Testis (tissue), 2 donors: ENCODE results near the gene NUDT22.

ENCODE experiments used
- CTCF ChIP-seq, 3 experiments: fragments of 450-650 bp in 2 of 3; fragments of 200-600 bp in 1 of 3; sonication (generic) in 1 of 3; IDR thresholded peaks; one replicate each; pipeline ENCODE4 v1.5.1; 2016 to 2019; ENCODE audit warnings: antibody characterized with exemption in 3 of 3, mild to moderate bottlenecking in 2 of 3, moderate library complexity in 1 of 3
- POLR2A ChIP-seq: fragments of 450-650 bp; IDR thresholded peaks from one replicate; pipeline ENCODE4 v1.6.1; 2017; ENCODE audit warnings: antibody characterized with exemption, mild to moderate bottlenecking, moderate library complexity

DNA sequence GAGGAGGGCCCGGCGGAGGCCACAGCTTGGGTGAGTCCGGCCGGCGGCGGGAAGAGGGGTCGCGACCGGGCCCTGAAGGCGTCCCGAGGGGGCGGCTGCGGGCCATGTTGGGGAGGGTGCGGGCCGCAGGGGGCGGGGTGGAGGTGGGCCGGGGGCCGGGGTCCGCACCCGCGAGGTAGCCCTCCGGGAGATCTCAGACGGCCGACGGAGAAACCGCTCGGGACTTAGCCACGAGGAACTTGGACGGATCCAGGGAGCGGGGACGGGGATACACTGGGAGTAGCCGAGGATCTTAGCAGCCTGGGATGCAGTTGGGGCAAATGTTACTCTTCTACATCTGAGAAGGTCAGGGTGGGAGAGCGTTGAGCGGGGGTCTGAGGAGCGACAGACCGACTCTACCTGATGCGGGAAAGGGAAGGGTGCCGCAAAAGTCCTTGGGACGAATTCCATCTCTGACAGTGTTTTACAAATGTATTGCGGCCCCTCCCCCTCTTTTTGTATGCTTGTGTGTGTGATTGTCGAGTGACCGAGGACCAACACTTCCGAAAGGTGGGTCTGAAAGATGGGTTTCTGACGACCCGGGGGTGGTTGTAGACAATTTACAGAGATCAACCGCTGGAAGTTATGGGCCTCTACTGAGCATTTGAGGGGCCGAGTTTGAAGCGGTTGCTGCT lies 39.4 kb upstream of the NUDT22 start:
- TF ChIP-seq CTCF (IDR thresholded peaks at IDR 0.05), result no peak
- no peak for TF ChIP-seq POLR2A
